ENCODE results near the gene NOL7. TPM values are rescaled to one million over a fixed set of nuclear protein-coding genes. Genes with fewer than 3 reads are reported as not detected.

The NOL7 gene
- total and polyA plus RNA-seq, 2 donors (not counting 1 experiment from before 2014, with no cell fraction given), result 24.7 to 58.3 TPM

- Histone ChIP-seq H3K9ac (ENCODE audit: low read length) (no peak overlapping the region), H3K27me3 (replicated peaks in 1 of 4; ENCODE audit: control extremely low read depth in 1 of 4, control insufficient read depth in 3 of 4, insufficient read depth in 4 of 4, low read length in 3 of 4) (no peaks in the 10 kb centered on the region), H3K9me3 (ENCODE audit: control extremely low read depth in 1 of 3, control insufficient read depth in 2 of 3, insufficient read depth in 1 of 3, low read length in 2 of 3) (no peaks in the 10 kb centered on the region), H4K20me1 (ENCODE audit: control insufficient read depth, insufficient read depth, low read length, poor library complexity, severe bottlenecking) (peaks cover 69% of the 10 kb centered on the region), H3K79me2 (ENCODE audit: control insufficient read depth, insufficient read depth, low read length) (peaks cover 100% of the 10 kb centered on the region), H3K36me3 (replicated peaks in 1 of 2; ENCODE audit: control extremely low read depth in 1 of 2, control insufficient read depth in 1 of 2, extremely low read depth in 1 of 2, insufficient read depth in 2 of 2, low read length in 1 of 2) (no peaks in the 10 kb centered on the region), H2AFZ (ENCODE audit: insufficient read depth, low read depth, low read length, poor library complexity, severe bottlenecking) (no peak overlapping the region), H3K27ac (ENCODE audit: low read length in 2 of 2) (no peak overlapping the region), H3K4me2 (replicated peaks; ENCODE audit: low read depth, low read length, poor library complexity, severe bottlenecking) (no peak overlapping the region), H3K4me3 (ENCODE audit: control extremely low read depth in 1 of 5, extremely low read depth in 1 of 5, insufficient read depth in 1 of 5, low read depth in 2 of 5, low read length in 4 of 5) (no peak overlapping the region), H3K4me1 (ENCODE audit: control insufficient read depth in 2 of 2, insufficient read depth in 2 of 2, low read length in 2 of 2) (peaks cover 0 to 26% of the 10 kb centered on the region in 2 donors)
- Mint-ChIP-seq H3K4me1 (peaks cover 69% of the 10 kb centered on the region), H3K27me3 (no peaks in the 10 kb centered on the region), H3K9me3 (ENCODE audit: insufficient read depth) (no peaks in the 10 kb centered on the region), H3K27ac (no peak overlapping the region), H3K4me3 (no peak overlapping the region)
- DNase-seq (no peak), ATAC-seq (ENCODE audit: low read depth) (no peak)
- no peak for TF ChIP-seq CTCF (IDR thresholded peaks at IDR 0.05)
- TF ChIP-seq EZH2 (IDR thresholded peaks at IDR 0.05; ENCODE audit: borderline replicate concordance, insufficient read depth, low read depth, low read length, poor library complexity, severe bottlenecking), result no peak
- WGBS (ENCODE audit: insufficient coverage), result 100% methylated on average over 2 of the region's 4 CpGs
- intact Hi-C loops (cut with micrococcal nuclease), result no loop called here
- CTCF ChIA-PET, result no interaction called here
- POLR2A ChIA-PET, result interaction anchor here (0.8 kb wide), 1 partner anchor 49 kb away, joined by 3 read pairs; the partner anchor contains the start of gene NOL7
These were observed 48.9 kb downstream of the NOL7 start for GRCh38 chr6:13663986-13664385.

- no peak for DNase-seq
- H3K27ac Mint-ChIP-seq, result no peak overlapping the region
These were observed 49.7 kb downstream of the NOL7 start for GRCh38 chr6:13664703-13665352.

More at GRCh38 chr6:13664703-13665352, 49.7 kb downstream of the NOL7 start:
- peaks cover 75% of the 10 kb centered on the region for H3K4me1 Mint-ChIP-seq
- peaks cover 0 to under 1% (median 0%) of the 10 kb centered on the region in 3 donors for H3K9me3 ChIP-seq (ENCODE audit: control extremely low read depth in 1 of 3, control insufficient read depth in 2 of 3, insufficient read depth in 1 of 3, low read length in 2 of 3)
- ChIA-PET CTCF (no interaction called here), POLR2A (interaction anchor here (0.8 kb wide), 1 partner anchor 50 kb away, joined by 3 read pairs; the partner anchor contains the start of gene NOL7)
- H3K4me3 Mint-ChIP-seq, result no peak overlapping the region
- H3K36me3 ChIP-seq (replicated peaks in 1 of 2; ENCODE audit: control extremely low read depth in 1 of 2, control insufficient read depth in 1 of 2, extremely low read depth in 1 of 2, insufficient read depth in 2 of 2, low read length in 1 of 2), result no peaks in the 10 kb centered on the region
- peaks cover 0 to 26% of the 10 kb centered on the region in 2 donors for H3K4me1 ChIP-seq (ENCODE audit: control insufficient read depth in 2 of 2, insufficient read depth in 2 of 2, low read length in 2 of 2)
- ATAC-seq (ENCODE audit: low read depth), result no peak
- no peak overlapping the region for H3K4me2 ChIP-seq (replicated peaks; ENCODE audit: low read depth, low read length, poor library complexity, severe bottlenecking)
- no peak overlapping the region for H3K4me3 ChIP-seq (ENCODE audit: control extremely low read depth in 1 of 5, extremely low read depth in 1 of 5, insufficient read depth in 1 of 5, low read depth in 2 of 5, low read length in 4 of 5)
- intact Hi-C loops (cut with micrococcal nuclease), result no loop called here
- H3K27me3 ChIP-seq (replicated peaks in 1 of 4; ENCODE audit: control extremely low read depth in 1 of 4, control insufficient read depth in 3 of 4, insufficient read depth in 4 of 4, low read length in 3 of 4), result no peaks in the 10 kb centered on the region
- H3K27ac ChIP-seq (ENCODE audit: low read length in 2 of 2), result no peak overlapping the region
- no peak overlapping the region for H2AFZ ChIP-seq (ENCODE audit: insufficient read depth, low read depth, low read length, poor library complexity, severe bottlenecking)
- peaks cover 74% of the 10 kb centered on the region for H4K20me1 ChIP-seq (ENCODE audit: control insufficient read depth, insufficient read depth, low read length, poor library complexity, severe bottlenecking)
- no peaks in the 10 kb centered on the region for H3K27me3 Mint-ChIP-seq
- H3K79me2 ChIP-seq (ENCODE audit: control insufficient read depth, insufficient read depth, low read length), result peaks cover 100% of the 10 kb centered on the region
- H3K9me3 Mint-ChIP-seq (ENCODE audit: insufficient read depth), result no peaks in the 10 kb centered on the region
- TF ChIP-seq EZH2 (IDR thresholded peaks at IDR 0.05; ENCODE audit: borderline replicate concordance, insufficient read depth, low read depth, low read length, poor library complexity, severe bottlenecking) (no peak), CTCF (IDR thresholded peaks at IDR 0.05) (no peak)
- no peak overlapping the region for H3K9ac ChIP-seq (ENCODE audit: low read length)

Data from B cell (primary cell).